Calu3 (cell line): ENCODE data around the gene MAML3. TPM values are rescaled to one million over a fixed set of nuclear protein-coding genes. Genes with fewer than 3 reads are reported as not detected.

Experiments
- BruUV-seq: library from RNA; stranded (reverse); fragments of 400-500 nt; replicated peaks from 2 replicates; lab custom pipeline; 2021; lab: Mats Ljungman, UMichigan
- CTCF ChIA-PET: fragments of 300-600 bp; sonication (Branson Sonifier 250); formaldehyde crosslinking; loops from one replicate; lab custom pipeline; 2022; ENCODE audit warnings: antibody characterized with exemption; lab: Charles Lee
- DNase-seq: peaks from one replicate; pipeline ENCODE4 v3.0.0; 2022
- H3K27ac Mint-ChIP-seq: one replicate; pipeline ENCODE4 v1.8.0; 2022; ENCODE audit warnings: mixed read lengths; ENCODE audit not compliant: unreplicated experiment
- H3K27me3 Mint-ChIP-seq: one replicate; pipeline ENCODE4 v1.8.0; 2022; ENCODE audit warnings: mixed read lengths; ENCODE audit not compliant: unreplicated experiment
- H3K36me3 Mint-ChIP-seq: one replicate; pipeline ENCODE4 v1.8.0; 2022; ENCODE audit warnings: mild to moderate bottlenecking, moderate library complexity, mixed read lengths; ENCODE audit not compliant: insufficient read depth, unreplicated experiment
- H3K4me1 Mint-ChIP-seq: one replicate; pipeline ENCODE4 v1.8.0; 2022; ENCODE audit warnings: mild to moderate bottlenecking, low read depth, mixed read lengths; ENCODE audit not compliant: unreplicated experiment
- H3K4me3 Mint-ChIP-seq: one replicate; pipeline ENCODE4 v1.8.0; 2022; ENCODE audit warnings: mild to moderate bottlenecking, low read depth, moderate library complexity, mixed read lengths; ENCODE audit not compliant: unreplicated experiment
- H3K9me3 Mint-ChIP-seq: one replicate; pipeline ENCODE4 v1.8.0; 2022; ENCODE audit warnings: low read depth, mixed read lengths; ENCODE audit not compliant: unreplicated experiment
- intact Hi-C: fragments of 100-400 bp; cut with micrococcal nuclease; formaldehyde crosslinking; loops from one replicate; pipeline ENCODE4 v1.10.0; 2022; ENCODE audit not compliant: unreplicated experiment
- total RNA-seq: library from RNA; stranded (reverse); gene quantifications from 2 replicates; pipeline ENCODE4 v1.2.3, GENCODE V29; 2022
- TF ChIP-seq, protein P1 (sequence below): fragments of 200-600 bp; IDR thresholded peaks from one replicate; pipeline ENCODE4 v1.8.0; 2022; ENCODE audit warnings: antibody characterized with exemption; ENCODE audit not compliant: unreplicated experiment

Gene MAML3
- total RNA-seq, 1 experiment from 2014 or later: 4.0 TPM

DNA sequence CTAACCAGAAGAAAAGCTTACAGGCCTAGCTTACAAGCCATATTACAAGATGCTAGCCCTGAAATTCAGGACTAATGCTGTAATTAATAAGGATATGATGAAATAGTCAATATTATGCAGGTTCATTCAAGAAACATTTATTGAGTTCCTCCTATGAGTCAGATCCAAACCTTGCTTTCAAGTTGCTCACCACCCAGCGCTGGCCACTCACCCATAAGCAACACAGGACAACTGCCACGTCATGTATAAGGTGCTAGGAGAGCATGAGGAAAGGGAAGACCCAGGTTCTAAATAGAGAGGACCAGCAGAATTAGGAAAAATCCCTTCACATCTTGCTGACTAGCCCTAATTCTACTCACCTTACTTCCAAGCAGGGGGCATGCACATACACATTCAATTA is 23.3 kb downstream of the MAML3 start:
- TF ChIP-seq, protein P1, sequence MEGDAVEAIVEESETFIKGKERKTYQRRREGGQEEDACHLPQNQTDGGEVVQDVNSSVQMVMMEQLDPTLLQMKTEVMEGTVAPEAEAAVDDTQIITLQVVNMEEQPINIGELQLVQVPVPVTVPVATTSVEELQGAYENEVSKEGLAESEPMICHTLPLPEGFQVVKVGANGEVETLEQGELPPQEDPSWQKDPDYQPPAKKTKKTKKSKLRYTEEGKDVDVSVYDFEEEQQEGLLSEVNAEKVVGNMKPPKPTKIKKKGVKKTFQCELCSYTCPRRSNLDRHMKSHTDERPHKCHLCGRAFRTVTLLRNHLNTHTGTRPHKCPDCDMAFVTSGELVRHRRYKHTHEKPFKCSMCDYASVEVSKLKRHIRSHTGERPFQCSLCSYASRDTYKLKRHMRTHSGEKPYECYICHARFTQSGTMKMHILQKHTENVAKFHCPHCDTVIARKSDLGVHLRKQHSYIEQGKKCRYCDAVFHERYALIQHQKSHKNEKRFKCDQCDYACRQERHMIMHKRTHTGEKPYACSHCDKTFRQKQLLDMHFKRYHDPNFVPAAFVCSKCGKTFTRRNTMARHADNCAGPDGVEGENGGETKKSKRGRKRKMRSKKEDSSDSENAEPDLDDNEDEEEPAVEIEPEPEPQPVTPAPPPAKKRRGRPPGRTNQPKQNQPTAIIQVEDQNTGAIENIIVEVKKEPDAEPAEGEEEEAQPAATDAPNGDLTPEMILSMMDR: no peak
- H3K27ac Mint-ChIP-seq: peak overlapping the region; percentile 84
- intact Hi-C loops: loop anchor here (5.0 kb wide), 1 partner anchor 33 kb away; no protein-coding TSS in a partner anchor
- no TSS peak for BruUV-seq
- H3K4me3 Mint-ChIP-seq: no peak overlapping the region
- peaks cover 39% of the 10 kb centered on the region for H3K4me1 Mint-ChIP-seq
- peaks cover 8% of the 10 kb centered on the region for H3K36me3 Mint-ChIP-seq
- CTCF ChIA-PET: no interaction called here
- peak; percentile 66 for DNase-seq
- peaks cover 2% of the 10 kb centered on the region for H3K9me3 Mint-ChIP-seq
- no peaks in the 10 kb centered on the region for H3K27me3 Mint-ChIP-seq

DNA sequence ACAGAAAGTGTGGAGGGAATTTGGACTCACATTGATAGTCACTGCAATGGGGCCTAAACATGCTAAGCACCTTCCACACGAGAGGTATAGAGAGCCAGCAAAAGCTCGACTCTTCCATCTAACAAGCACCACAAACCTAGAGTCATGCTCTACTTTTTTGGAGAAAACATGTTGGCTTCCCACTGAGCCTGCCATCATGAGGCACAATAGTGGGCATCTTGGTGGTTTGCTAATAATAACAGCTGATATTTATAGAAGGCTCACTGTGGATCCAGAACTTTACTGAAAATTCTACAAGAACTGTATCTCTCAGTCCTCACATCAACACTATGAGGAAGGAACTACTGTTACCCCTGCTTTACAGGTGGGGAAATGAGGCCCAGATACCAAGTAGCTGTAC is 26.6 kb downstream of the MAML3 start:
- H3K4me3 Mint-ChIP-seq: no peak overlapping the region
- H3K4me1 Mint-ChIP-seq: peaks cover 22% of the 10 kb centered on the region
- DNase-seq: no peak
- no peaks in the 10 kb centered on the region for H3K27me3 Mint-ChIP-seq
- CTCF ChIA-PET: no interaction called here
- TF ChIP-seq, protein P1: no peak
- H3K36me3 Mint-ChIP-seq: peaks cover 8% of the 10 kb centered on the region
- intact Hi-C loops: no loop called here
- no TSS peak for BruUV-seq
- peaks cover 2% of the 10 kb centered on the region for H3K9me3 Mint-ChIP-seq
- no peak overlapping the region for H3K27ac Mint-ChIP-seq

DNA sequence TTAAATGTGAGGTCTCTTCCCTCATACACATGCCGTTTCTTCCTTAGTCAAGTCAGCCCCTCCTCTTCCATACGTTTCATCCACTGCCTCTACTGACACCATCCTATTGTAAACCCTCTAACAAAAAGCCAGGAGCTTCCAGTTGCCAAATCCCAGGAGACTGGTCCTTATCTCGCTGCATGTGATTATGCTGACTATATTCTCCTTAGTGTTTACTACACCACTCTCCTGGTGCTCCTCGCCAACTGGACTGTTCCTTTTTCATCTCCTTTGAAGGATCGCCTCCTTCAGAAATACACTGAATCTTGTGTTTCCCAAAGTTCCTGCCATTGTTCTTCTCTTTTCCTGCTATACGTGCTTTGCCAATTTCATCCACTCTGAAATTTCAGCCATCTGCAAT is 27.7 kb downstream of the MAML3 start:
- BruUV-seq: no TSS peak
- no peaks in the 10 kb centered on the region for H3K27me3 Mint-ChIP-seq
- H3K9me3 Mint-ChIP-seq: peaks cover 2% of the 10 kb centered on the region
- no peak for DNase-seq
- CTCF ChIA-PET: no interaction called here
- H3K36me3 Mint-ChIP-seq: peaks cover 8% of the 10 kb centered on the region
- no peak overlapping the region for H3K4me3 Mint-ChIP-seq
- intact Hi-C loops: no loop called here
- TF ChIP-seq, protein P1: no peak
- H3K27ac Mint-ChIP-seq: no peak overlapping the region
- H3K4me1 Mint-ChIP-seq: peaks cover 12% of the 10 kb centered on the region

- peaks cover 8% of the 10 kb centered on the region for H3K36me3 Mint-ChIP-seq
- H3K4me1 Mint-ChIP-seq: peaks cover 3% of the 10 kb centered on the region
- TF ChIP-seq, protein P1: no peak
- H3K9me3 Mint-ChIP-seq: peaks cover 2% of the 10 kb centered on the region
- DNase-seq: no peak
- H3K27ac Mint-ChIP-seq: no peak overlapping the region
- no peak overlapping the region for H3K4me3 Mint-ChIP-seq
- H3K27me3 Mint-ChIP-seq: no peaks in the 10 kb centered on the region
- CTCF ChIA-PET: no interaction called here
- intact Hi-C loops: no loop called here
- BruUV-seq: no TSS peak
Measured at GRCh38 chr4:140125374-140125773, 28.6 kb downstream of the MAML3 start.
